ENCODE data around the gene TNS3.

- TF ChIP-seq POLR2A (IDR thresholded peaks at IDR 0.05), result no peak
- no peak for TF ChIP-seq CTCF (IDR thresholded peaks at IDR 0.05 in 8 of 11, conservative IDR thresholded peaks at IDR 0.05 in 3 of 11)
- TF ChIP-seq POLR2AphosphoS5 (IDR thresholded peaks at IDR 0.05), result peak in 1 of 3 donors; percentile 16
These were observed 1.0 kb downstream of the TNS3 start for GRCh38 chr7:47580811-47581331.

Measured in spleen (tissue), 7 donors.